RWPE1 (cell line): Measurements from ENCODE around the gene CHD9.

Experiments
- CTCF ChIA-PET: fragments of 350-600 bp; sonication (Branson Sonifier 250); formaldehyde crosslinking; extraction: SDS; loops from one replicate; lab custom pipeline; 2021; lab: Yijun Ruan, JAX
- POLR2A ChIA-PET: fragments of 400-600 bp; formaldehyde crosslinking; extraction: SDS; loops from one replicate; lab custom pipeline; 2020; ENCODE audit warnings: antibody characterized with exemption; ENCODE audit not compliant: low non-redundant PET; lab: Yijun Ruan, JAX
- DNase-seq: peaks from one replicate; pipeline ENCODE4 v3.0.0; 2012; ENCODE audit warnings: low spot score
- H3K27ac ChIP-seq: fragments of 450-650 bp; 2 replicates; pipeline ENCODE4 v1.5.1; 2017
- TF ChIP-seq, protein P1 (sequence below): fragments of 450-650 bp; conservative IDR thresholded peaks from 2 replicates; pipeline ENCODE4 v1.5.1; 2017; ENCODE audit warnings: low read depth, mild to moderate bottlenecking

CHD9 gene, protein sequence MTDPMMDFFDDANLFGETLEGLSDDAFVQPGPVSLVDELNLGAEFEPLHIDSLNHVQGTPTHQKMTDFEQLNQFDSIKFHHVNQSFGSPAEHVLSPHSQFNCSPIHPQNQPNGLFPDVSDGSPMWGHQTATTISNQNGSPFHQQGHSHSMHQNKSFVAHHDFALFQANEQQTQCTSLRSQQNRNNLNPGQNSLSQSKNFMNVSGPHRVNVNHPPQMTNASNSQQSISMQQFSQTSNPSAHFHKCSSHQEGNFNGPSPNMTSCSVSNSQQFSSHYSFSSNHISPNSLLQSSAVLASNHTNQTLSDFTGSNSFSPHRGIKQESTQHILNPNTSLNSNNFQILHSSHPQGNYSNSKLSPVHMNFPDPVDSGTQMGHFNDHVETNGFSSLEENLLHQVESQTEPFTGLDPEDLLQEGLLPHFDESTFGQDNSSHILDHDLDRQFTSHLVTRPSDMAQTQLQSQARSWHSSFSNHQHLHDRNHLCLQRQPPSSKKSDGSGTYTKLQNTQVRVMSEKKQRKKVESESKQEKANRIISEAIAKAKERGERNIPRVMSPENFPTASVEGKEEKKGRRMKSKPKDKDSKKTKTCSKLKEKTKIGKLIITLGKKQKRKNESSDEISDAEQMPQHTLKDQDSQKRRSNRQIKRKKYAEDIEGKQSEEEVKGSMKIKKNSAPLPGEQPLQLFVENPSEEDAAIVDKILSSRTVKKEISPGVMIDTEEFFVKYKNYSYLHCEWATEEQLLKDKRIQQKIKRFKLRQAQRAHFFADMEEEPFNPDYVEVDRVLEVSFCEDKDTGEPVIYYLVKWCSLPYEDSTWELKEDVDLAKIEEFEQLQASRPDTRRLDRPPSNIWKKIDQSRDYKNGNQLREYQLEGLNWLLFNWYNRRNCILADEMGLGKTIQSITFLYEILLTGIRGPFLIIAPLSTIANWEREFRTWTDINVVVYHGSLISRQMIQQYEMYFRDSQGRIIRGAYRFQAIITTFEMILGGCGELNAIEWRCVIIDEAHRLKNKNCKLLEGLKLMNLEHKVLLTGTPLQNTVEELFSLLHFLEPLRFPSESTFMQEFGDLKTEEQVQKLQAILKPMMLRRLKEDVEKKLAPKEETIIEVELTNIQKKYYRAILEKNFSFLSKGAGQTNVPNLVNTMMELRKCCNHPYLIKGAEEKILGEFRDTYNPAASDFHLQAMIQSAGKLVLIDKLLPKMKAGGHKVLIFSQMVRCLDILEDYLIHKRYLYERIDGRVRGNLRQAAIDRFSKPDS (N-terminal part only)

DNA sequence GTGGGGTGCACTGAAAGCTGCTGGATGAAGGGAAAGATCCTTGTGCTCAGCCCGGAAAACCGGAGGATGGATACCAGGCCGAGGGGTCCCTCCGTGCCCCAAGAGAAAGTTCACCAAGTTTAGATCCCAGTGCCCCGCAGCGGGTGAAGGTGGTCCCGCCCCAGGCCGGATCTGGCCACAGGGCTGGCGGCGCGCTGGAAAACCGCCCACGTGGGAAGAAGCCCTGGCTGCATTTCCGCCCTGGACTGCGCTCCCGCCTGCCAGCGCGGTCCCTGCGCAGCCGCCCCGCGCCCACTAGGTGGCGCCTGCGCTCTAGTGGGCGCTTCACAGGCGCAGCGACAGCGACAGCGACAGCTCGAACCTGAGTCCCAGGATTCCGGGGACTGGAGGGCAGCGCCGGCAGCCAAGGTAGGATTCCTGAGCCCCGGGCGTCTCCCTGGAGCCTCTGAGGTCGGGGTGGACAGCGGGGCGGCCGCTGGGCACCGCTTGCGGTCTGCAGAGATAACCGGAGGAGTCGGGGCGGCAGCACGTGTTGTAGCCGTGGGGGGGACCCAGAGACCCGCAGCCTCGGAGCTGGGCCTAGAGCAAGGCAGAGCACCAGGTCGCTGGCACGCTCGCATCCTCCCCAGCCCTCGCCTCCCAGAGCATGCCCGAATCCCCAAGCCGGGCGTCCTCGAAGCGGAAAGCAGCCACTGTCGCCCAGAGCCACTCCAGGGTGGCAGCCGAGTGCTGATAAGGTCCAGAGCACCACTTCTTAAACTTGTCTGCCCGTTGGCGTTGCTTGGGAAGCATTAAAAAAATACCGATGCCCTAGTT, at the start of gene CHD9:
TSS of gene CHD9 (plus strand) at position 322 of the 816 bp plus-strand sequence. CDS start 101,099 bp downstream, outside the sequence.
- TF ChIP-seq, protein P1, sequence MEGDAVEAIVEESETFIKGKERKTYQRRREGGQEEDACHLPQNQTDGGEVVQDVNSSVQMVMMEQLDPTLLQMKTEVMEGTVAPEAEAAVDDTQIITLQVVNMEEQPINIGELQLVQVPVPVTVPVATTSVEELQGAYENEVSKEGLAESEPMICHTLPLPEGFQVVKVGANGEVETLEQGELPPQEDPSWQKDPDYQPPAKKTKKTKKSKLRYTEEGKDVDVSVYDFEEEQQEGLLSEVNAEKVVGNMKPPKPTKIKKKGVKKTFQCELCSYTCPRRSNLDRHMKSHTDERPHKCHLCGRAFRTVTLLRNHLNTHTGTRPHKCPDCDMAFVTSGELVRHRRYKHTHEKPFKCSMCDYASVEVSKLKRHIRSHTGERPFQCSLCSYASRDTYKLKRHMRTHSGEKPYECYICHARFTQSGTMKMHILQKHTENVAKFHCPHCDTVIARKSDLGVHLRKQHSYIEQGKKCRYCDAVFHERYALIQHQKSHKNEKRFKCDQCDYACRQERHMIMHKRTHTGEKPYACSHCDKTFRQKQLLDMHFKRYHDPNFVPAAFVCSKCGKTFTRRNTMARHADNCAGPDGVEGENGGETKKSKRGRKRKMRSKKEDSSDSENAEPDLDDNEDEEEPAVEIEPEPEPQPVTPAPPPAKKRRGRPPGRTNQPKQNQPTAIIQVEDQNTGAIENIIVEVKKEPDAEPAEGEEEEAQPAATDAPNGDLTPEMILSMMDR: peak; percentile 98
- ChIA-PET CTCF (interaction anchor here (0.5 to 2.7 kb wide), 26 partner anchors 9 to 962 kb away, joined by 3 to 17 read pairs (median 4); no protein-coding TSS in a partner anchor), POLR2A (interaction anchor here (0.8 to 1.0 kb wide), 2 partner anchors 45 to 68 kb away, joined by 3 read pairs; no protein-coding TSS in a partner anchor)
- DNase-seq: peak; percentile 78
- H3K27ac ChIP-seq: peak within 1 kb of the TSS; percentile 95

DNA sequence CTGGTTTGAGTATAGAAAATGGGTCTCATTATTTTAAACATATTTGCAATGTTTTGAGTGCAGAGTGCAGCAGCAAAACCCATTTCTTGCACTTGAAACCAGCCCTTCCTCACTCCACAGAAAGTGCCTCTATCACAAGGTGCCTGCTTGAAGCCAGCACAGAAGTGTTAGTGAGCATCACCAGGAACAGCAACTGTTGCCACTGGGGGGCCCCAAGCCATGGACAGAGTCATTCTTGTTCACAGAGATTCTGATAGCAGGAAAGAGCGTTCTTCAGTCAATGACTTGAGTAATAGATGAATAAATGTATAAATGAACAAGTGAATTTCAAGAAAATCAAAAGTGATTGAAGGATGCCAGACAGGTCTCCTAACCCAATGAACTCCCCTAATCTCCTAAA, 47.7 kb upstream of the CHD9 start:
- CTCF ChIA-PET: no interaction called here
- H3K27ac ChIP-seq: no peak overlapping the region
- POLR2A ChIA-PET: no interaction called here
- TF ChIP-seq, protein P1: no peak
- DNase-seq: no peak

DNA sequence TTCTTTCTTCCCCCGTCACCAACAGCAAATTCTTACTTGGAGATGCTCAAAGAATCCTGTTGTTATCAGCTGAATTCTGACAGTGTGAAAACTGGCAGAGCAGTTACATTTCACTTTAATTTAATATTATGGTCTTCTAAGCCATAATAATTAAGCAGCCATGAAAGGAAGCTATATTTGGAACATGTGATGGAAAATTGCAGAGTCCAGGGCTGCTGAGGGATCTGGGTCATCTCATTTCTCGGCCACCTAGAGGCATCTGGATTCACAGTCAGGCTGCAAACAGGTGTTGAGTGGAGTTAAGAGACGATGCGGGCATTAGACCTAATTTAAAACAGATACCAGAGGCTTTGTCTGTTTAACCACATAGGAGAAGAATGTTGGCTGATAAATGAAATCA, 40.5 kb upstream of the CHD9 start:
- no peak for DNase-seq
- TF ChIP-seq, protein P1: no peak
- H3K27ac ChIP-seq: no peak overlapping the region
- ChIA-PET POLR2A (no interaction called here), CTCF (no interaction called here)

DNA sequence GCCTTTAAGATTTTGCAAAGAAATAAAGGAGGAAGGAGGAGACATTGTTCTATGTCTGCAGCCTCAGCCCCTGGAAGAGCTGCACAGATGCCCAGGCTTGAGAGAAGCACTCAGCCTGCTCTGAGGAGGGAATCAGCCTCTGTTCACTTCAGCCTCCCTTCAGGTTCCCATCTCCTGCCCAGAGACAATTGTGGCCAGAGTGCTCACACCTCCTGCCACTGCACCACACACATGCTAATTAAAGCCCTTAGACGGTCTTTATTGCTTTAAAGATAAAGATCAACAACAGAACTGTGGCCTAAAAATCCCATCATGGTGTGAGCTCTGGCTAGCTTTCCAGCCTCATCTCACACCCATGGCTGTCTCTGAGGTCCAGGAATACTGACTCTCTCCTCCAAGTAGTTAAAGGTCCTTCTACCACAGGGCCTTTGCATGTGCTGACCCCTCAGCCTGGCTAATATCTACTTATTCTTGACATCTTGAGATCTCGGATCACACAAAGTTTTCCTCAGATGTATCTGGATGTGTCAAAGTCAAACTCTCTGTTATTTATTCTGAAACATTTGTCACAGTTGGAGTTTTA, 35.9 kb upstream of the CHD9 start:
- CTCF ChIA-PET: no interaction called here
- POLR2A ChIA-PET: no interaction called here
- H3K27ac ChIP-seq: no peak overlapping the region
- DNase-seq: no peak
- TF ChIP-seq, protein P1: no peak

DNA sequence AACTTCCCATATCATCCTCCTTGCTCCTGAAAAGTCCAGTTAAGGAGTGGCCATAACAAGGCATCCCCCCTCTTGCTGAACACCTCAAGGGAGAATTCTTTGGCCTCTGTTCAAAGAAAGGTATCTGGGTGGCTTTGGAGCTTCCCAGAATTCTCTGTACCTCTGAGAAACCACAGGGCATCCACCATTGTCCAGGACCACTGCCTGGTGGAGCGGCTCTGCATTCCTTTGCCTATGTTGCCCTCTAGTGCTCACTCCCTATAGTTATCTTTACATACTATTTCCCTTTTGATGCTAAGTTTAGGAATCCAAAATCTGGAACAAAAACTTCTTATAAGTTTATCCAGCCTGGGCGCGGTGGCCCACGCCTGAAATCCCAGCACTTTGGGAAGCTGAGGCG, 32.4 kb upstream of the CHD9 start:
- ChIA-PET CTCF (interaction anchor here (0.6 to 1.6 kb wide), 7 partner anchors 10 to 953 kb away, joined by 3 to 12 read pairs (median 4); partner anchors contain the start of gene CHD9), POLR2A (no interaction called here)
- no peak overlapping the region for H3K27ac ChIP-seq
- TF ChIP-seq, protein P1: peak; percentile 54
- DNase-seq: peak; percentile 70
